GM11168 (cell line): Measurements from ENCODE around the gene BBS4.

ENCODE experiments used
- in situ Hi-C: fragments of 300-500 bp; cut with MboI; formaldehyde crosslinking; loops from one replicate; pipeline ENCODE4 v1.12.0; 2022; ENCODE audit warnings: low sequenced_read_pairs; ENCODE audit not compliant: unreplicated experiment

BBS4 gene

GRCh38 chr15:72751751-72752455 is 65.9 kb downstream of the BBS4 start:
- in situ Hi-C loops = no loop called here

- in situ Hi-C loops = no loop called here
Measured at GRCh38 chr15:72754096-72754495, 68.1 kb downstream of the BBS4 start.

GRCh38 chr15:72758182-72758581 is 72.2 kb downstream of the BBS4 start:
- in situ Hi-C loops = no loop called here

DNA sequence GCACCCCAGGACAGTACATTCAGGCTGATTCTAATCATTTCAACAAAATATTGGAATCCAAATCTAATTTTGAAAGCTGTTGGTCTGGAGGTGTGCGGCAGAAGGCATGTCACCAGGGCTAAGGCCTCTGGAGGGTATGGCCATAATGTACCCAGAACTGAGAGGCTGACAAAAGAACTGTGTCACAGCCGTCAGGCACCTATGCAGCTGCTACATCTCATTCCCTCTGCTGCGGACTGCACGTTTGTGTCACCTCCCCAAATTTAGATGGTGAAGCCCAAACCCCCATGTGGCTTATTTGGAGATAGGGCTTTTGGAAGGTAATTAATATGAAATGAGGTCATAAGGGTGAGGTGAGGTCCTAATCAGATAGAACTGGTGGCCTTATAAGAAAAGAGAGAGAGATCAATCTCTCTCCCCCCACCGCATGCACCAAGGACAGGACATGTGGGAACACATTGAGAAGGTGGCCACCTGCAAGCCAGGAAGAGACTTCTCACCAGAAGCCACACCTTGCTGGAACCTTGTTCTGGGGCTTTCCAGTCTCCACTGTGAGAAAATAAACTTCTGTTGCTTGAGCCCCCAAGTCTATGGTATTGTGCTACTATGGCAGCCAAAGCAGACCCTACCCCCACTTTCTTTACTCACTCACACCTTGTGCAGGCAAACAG is 74.7 kb downstream of the BBS4 start:
- in situ Hi-C loops = no loop called here

- in situ Hi-C loops = no loop called here
Measured at GRCh38 chr15:72764656-72765055, 78.6 kb downstream of the BBS4 start.

DNA sequence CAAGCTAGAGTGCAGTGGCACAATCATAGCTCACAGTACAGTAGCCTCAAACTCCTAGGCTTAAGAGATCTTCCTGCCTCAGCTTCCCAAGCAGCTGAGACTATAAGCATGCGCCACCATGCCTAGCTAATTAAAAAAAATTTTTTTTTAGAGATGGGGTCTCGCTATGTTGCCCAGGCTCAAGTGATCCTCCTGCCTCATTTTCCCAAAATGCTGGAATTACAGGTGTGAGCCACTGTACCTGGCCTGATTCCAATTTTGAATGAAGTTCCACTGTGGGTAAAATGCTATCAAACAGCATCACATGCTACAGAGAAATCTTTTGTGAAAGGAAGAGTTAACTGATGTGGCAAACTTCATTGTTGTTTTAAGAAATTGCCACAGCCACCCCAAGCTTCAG is 80.0 kb downstream of the BBS4 start:
- in situ Hi-C loops = no loop called here

DNA sequence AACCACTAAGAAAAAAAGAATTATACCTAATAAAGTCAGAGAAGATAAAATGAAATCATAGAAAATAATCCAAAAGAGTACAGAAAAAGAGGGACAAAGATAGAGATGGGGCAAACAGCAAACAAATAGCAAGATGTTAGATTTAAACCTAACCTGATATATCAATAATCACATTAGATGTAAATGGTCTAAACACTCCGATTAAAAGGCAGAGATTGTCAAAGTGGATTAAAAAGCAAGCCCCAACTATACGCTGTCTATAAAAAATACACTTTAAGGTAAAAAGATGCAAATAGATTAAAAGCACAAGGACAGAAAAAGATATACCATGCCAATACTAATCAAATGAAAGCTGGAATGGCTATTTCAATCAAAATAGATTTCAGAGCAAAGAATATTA is 80.8 kb downstream of the BBS4 start:
- in situ Hi-C loops = no loop called here

GRCh38 chr15:72770673-72771328 is 84.8 kb downstream of the BBS4 start:
- in situ Hi-C loops = no loop called here

- in situ Hi-C loops = no loop called here
Measured at GRCh38 chr15:72771329-72771725, 85.3 kb downstream of the BBS4 start.

GRCh38 chr15:72774696-72775383 is 88.8 kb downstream of the BBS4 start:
- in situ Hi-C loops = no loop called here

DNA sequence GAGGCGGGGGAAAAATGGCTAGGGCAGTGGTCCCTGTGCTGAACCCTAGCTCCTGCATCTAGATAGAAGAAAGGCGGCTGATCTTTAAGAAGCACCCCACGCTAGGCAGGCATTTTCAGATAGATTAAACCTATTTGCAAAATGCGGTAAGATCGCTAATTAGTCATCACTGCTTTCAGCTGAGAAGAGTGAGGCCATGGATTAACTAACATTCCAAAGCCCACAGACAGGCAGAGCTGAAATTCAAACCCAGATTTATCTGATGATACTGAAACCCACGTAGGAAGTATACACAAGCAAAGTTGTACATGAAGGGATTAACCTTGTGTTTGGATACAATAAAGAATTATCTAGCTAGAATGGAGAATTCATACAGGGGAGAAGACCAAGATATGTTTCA is 92.8 kb downstream of the BBS4 start:
- in situ Hi-C loops = no loop called here

DNA sequence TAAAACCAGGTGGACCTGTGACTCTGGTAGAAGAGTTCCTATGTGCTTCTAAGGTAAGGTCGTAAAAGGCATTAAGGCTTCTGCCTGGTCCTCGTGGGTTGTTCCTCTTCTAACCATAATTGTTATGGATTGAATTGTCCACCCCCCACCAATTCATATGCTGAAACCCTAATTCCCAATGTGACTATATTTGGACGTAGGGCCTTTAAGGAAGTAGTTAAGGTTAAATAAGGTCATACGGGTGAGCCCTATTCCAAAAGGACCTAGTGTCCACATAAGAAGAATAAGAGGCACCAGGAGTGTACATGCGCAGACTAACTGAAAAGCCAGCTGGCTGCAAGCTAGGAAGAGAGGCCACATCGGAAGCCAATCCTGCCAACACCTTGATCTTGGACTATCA is 95.6 kb downstream of the BBS4 start:
- in situ Hi-C loops = no loop called here

GRCh38 chr15:72782274-72783003 is 96.4 kb downstream of the BBS4 start:
- in situ Hi-C loops = no loop called here

DNA sequence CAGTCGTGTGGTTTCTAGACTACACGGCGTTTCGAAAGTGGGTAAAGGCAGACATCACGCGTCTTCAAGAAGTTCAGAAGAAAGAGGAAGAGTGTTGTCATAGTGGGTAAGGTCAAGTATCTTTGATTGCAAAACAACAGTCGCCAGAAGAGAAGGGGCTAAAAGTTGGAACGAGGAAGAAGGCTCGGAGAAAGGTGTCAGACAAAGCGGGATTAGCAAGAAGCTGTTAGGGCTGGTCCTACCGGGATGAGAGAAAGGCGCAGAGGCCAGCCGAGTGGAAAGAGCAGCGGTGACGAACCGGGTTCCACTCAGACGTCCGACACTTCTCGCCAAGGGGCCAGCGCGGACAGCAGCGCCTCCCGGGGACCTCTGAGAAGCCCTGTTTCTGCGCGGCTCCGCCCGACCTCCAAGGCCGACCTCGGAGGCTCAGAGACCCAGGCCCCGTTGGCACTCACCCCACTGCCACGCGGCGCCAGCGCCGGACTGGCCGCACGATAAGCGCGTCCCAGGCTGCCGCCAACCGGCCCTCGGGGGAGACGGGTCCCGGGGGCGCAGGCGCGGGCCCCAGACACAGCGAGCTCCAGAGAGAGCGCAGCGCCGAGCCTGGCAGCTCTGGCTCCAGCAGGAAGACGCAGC is 97.1 kb downstream of the BBS4 start:
- in situ Hi-C loops = no loop called here

DNA sequence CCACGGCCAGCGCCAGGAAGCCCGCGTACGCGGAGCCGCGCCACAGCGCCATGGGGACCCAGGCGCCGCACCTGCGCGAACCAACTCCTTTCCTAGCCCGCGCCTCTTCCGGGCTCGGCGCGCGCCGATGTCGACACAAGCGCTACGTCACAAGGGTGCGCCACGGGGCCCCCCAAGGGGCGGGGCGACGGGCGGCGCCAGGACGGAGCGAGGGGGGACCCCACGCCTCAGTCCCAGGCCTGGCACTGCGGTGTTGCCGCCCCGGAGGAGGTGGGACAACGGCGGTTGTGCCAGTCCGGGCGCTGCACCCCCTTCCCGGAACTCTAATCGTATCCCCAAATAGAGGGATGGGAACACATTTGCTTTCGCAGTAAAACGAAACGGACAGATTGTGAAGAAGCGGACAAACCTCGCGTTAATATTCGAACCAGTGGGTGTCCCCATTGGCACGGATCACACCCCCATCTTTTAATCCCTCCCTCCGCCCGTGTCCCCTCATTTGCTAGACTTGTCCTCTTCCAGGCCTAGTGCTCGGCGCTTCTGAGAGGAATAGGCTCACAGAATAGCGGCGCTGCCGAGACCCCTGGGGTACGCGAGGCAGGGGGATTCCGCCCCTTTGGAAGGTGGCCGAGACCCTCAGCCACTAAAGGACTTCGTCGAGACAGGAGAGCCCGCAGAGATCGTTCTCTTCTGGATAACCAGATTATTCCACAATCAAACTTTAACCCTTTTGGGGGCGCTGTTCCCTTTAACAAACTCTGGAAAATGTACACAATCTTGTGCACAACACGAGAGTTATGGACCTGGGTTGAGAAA is 97.8 kb downstream of the BBS4 start, which contains the start of gene ADPGK:
ADPGK (minus strand) TSS at position 119 of the 816 bp plus-strand sequence; CDS start at position 52, 67 bp downstream.
- in situ Hi-C loops = no loop called here

DNA sequence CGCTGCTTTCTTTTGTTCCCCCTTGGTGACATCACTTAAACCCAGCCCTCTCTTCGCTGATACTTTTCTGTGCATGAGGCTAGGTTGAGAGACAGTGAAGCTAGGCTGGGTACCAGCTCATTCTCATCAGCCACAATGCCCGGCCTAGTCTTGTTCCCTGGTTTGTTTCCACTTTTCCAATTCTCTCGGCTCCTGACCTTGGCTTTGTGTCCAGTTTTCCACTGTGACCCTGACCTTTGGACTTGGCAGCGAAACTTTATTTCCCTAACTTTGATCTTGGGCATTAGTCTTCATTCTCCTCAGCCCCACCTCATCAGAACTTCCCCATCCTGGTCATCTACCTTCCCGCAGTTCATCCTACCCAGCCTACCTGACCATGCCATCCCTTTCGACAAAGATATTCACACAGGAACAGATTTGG is 98.5 kb downstream of the BBS4 start:
- in situ Hi-C loops = no loop called here

- in situ Hi-C loops = no loop called here
Measured at GRCh38 chr15:72785432-72785831, 99.4 kb downstream of the BBS4 start.

- in situ Hi-C loops = no loop called here
Measured at GRCh38 chr15:72785841-72786240, 99.8 kb downstream of the BBS4 start.

DNA sequence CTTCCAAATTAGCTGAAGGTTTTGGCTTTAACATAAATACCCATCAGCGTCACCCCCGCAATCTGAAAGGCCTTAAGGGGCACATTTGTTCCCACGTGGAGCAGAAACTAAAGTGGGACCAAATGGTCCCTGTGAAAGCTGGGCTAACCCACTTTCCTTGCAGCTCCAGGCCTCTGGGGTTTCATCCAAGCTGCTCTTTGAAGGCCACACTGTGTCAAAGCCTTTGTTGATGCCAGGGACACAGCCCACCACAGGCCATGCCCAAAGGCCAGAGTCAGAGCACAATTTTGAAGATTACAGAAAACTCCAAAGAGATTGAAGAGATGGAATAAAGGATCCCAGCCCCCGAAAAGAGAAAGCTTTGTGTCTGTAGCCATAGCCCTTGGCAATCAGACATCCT is 100.2 kb downstream of the BBS4 start:
- in situ Hi-C loops = no loop called here
